ENCODE data around the gene RAD51B.

Gene RAD51B

GRCh38 chr14:68076451-68076850 is 256.9 kb downstream of the RAD51B start:
- no peak overlapping the region for H3K4me3 ChIP-seq (ENCODE audit: insufficient read length, low read depth)
- peaks cover 4% of the 10 kb centered on the region for H3K4me1 ChIP-seq (ENCODE audit: insufficient read depth, insufficient read length)
- H3K9ac ChIP-seq (ENCODE audit: insufficient read length, low read depth) = no peak overlapping the region
- DNase-seq (ENCODE audit: low read depth, low spot score) = no peak
- no peaks in the 10 kb centered on the region for H3K36me3 ChIP-seq (ENCODE audit: insufficient read depth, insufficient read length, low read length)
- H3K27me3 ChIP-seq (ENCODE audit: insufficient read depth, insufficient read length) = no peaks in the 10 kb centered on the region
- TF ChIP-seq SUZ12 (IDR thresholded peaks at IDR 0.05; ENCODE audit: extremely low read depth, insufficient read depth, insufficient read length) (no peak), YY1 (IDR thresholded peaks at IDR 0.05; ENCODE audit: insufficient read depth, insufficient read length) (no peak), ZNF274 (IDR thresholded peaks at IDR 0.05; ENCODE audit: low read depth, low read length) (no peak)
- H3K9me3 ChIP-seq (ENCODE audit: insufficient read depth, low read length) = peaks cover 18% of the 10 kb centered on the region; the same call in 1 of the 2 replicates

- TF ChIP-seq YY1 (IDR thresholded peaks at IDR 0.05; ENCODE audit: insufficient read depth, insufficient read length) (no peak), SUZ12 (IDR thresholded peaks at IDR 0.05; ENCODE audit: extremely low read depth, insufficient read depth, insufficient read length) (no peak), ZNF274 (IDR thresholded peaks at IDR 0.05; ENCODE audit: low read depth, low read length) (no peak)
- no peaks in the 10 kb centered on the region for H3K27me3 ChIP-seq (ENCODE audit: insufficient read depth, insufficient read length)
- H3K36me3 ChIP-seq (ENCODE audit: insufficient read depth, insufficient read length, low read length) = no peaks in the 10 kb centered on the region
- no peak overlapping the region for H3K4me3 ChIP-seq (ENCODE audit: insufficient read length, low read depth)
- no peak overlapping the region for H3K9ac ChIP-seq (ENCODE audit: insufficient read length, low read depth)
- peaks cover 4% of the 10 kb centered on the region for H3K4me1 ChIP-seq (ENCODE audit: insufficient read depth, insufficient read length)
- DNase-seq (ENCODE audit: low read depth, low spot score) = no peak
- no peaks in the 10 kb centered on the region for H3K9me3 ChIP-seq (ENCODE audit: insufficient read depth, low read length)
Observed at GRCh38 chr14:68079941-68080697, 260.5 kb downstream of the RAD51B start.

GRCh38 chr14:68081489-68081888 is 261.9 kb downstream of the RAD51B start:
- H3K4me3 ChIP-seq (ENCODE audit: insufficient read length, low read depth) = no peak overlapping the region
- no peaks in the 10 kb centered on the region for H3K36me3 ChIP-seq (ENCODE audit: insufficient read depth, insufficient read length, low read length)
- no peaks in the 10 kb centered on the region for H3K9me3 ChIP-seq (ENCODE audit: insufficient read depth, low read length)
- no peak overlapping the region for H3K9ac ChIP-seq (ENCODE audit: insufficient read length, low read depth)
- DNase-seq (ENCODE audit: low read depth, low spot score) = no peak
- no peaks in the 10 kb centered on the region for H3K4me1 ChIP-seq (ENCODE audit: insufficient read depth, insufficient read length)
- no peak for TF ChIP-seq SUZ12 (IDR thresholded peaks at IDR 0.05; ENCODE audit: extremely low read depth, insufficient read depth, insufficient read length)
- no peaks in the 10 kb centered on the region for H3K27me3 ChIP-seq (ENCODE audit: insufficient read depth, insufficient read length)

GRCh38 chr14:68082698-68083291 is 263.2 kb downstream of the RAD51B start:
- no peaks in the 10 kb centered on the region for H3K36me3 ChIP-seq (ENCODE audit: insufficient read depth, insufficient read length, low read length)
- H3K4me3 ChIP-seq (ENCODE audit: insufficient read length, low read depth) = no peak overlapping the region
- H3K27me3 ChIP-seq (ENCODE audit: insufficient read depth, insufficient read length) = no peaks in the 10 kb centered on the region
- no peak for TF ChIP-seq SUZ12 (IDR thresholded peaks at IDR 0.05; ENCODE audit: extremely low read depth, insufficient read depth, insufficient read length)
- TF ChIP-seq YY1 (IDR thresholded peaks at IDR 0.05; ENCODE audit: insufficient read depth, insufficient read length) = no peak
- TF ChIP-seq ZNF274 (IDR thresholded peaks at IDR 0.05; ENCODE audit: low read depth, low read length) = no peak
- H3K9me3 ChIP-seq (ENCODE audit: insufficient read depth, low read length) = no peaks in the 10 kb centered on the region
- H3K9ac ChIP-seq (ENCODE audit: insufficient read length, low read depth) = no peak overlapping the region
- DNase-seq (ENCODE audit: low read depth, low spot score) = no peak
- no peaks in the 10 kb centered on the region for H3K4me1 ChIP-seq (ENCODE audit: insufficient read depth, insufficient read length)

DNA sequence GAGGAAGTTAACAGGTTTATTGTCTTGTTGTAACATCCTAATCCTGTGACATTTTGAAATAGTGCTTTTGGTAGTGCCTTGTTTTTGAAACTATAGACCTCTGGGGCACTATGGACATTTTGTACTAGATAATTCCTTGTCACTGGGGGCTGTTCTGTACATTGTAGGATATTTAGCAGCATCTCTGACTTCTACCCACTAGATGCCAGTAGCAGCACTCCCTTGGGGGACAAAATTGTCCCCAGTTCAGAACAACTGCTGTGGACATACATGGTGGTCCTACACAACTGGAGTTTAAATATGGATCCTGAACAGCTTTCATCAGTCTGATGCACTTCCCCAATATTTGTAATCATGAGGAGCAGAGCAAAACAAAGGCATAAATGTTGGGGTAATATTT is 264.7 kb downstream of the RAD51B start:
- no peak for DNase-seq (ENCODE audit: low read depth, low spot score)
- no peak for TF ChIP-seq SUZ12 (IDR thresholded peaks at IDR 0.05; ENCODE audit: extremely low read depth, insufficient read depth, insufficient read length)
- TF ChIP-seq ZNF274 (IDR thresholded peaks at IDR 0.05; ENCODE audit: low read depth, low read length) = no peak
- TF ChIP-seq YY1 (IDR thresholded peaks at IDR 0.05; ENCODE audit: insufficient read depth, insufficient read length) = no peak
- Histone ChIP-seq H3K9ac (ENCODE audit: insufficient read length, low read depth) (no peak overlapping the region), H3K36me3 (ENCODE audit: insufficient read depth, insufficient read length, low read length) (no peaks in the 10 kb centered on the region), H3K9me3 (ENCODE audit: insufficient read depth, low read length) (no peaks in the 10 kb centered on the region), H3K4me1 (ENCODE audit: insufficient read depth, insufficient read length) (no peaks in the 10 kb centered on the region), H3K4me3 (ENCODE audit: insufficient read length, low read depth) (no peak overlapping the region), H3K27me3 (ENCODE audit: insufficient read depth, insufficient read length) (no peaks in the 10 kb centered on the region)

- no peaks in the 10 kb centered on the region for H3K9me3 ChIP-seq (ENCODE audit: insufficient read depth, low read length)
- no peak for DNase-seq (ENCODE audit: low read depth, low spot score)
- TF ChIP-seq ZNF274 (IDR thresholded peaks at IDR 0.05; ENCODE audit: low read depth, low read length) = no peak
- TF ChIP-seq SUZ12 (IDR thresholded peaks at IDR 0.05; ENCODE audit: extremely low read depth, insufficient read depth, insufficient read length) = no peak
Observed at GRCh38 chr14:68085742-68086141, 266.2 kb downstream of the RAD51B start.

DNA sequence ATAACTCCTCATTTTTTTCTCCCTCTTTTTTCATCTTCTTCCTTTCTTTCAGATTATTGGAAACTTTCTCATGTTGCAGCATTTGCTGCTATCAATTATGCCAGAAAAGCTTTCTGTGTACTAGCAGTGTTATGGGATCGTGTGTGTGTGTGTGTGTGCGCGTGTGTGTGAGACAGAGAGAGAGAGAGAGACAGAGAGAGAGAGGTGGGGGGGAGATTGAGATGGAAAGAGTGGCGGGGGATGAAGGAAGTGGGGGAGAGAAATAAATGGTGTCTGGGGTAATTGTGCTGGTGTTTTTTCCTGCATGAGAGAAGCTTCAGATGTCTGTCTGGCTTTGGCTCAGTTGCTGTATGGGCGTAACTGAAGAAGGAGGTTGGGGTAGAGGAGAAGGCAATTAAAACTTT is 268.9 kb downstream of the RAD51B start:
- no peaks in the 10 kb centered on the region for H3K4me1 ChIP-seq (ENCODE audit: insufficient read depth, insufficient read length)
- no peak overlapping the region for H3K9ac ChIP-seq (ENCODE audit: insufficient read length, low read depth)
- no peak for DNase-seq (ENCODE audit: low read depth, low spot score)
- H3K9me3 ChIP-seq (ENCODE audit: insufficient read depth, low read length) = no peaks in the 10 kb centered on the region
- no peak overlapping the region for H3K4me3 ChIP-seq (ENCODE audit: insufficient read length, low read depth)
- H3K36me3 ChIP-seq (ENCODE audit: insufficient read depth, insufficient read length, low read length) = no peaks in the 10 kb centered on the region
- TF ChIP-seq ZNF274 (IDR thresholded peaks at IDR 0.05; ENCODE audit: low read depth, low read length) (no peak), SUZ12 (IDR thresholded peaks at IDR 0.05; ENCODE audit: extremely low read depth, insufficient read depth, insufficient read length) (no peak), YY1 (IDR thresholded peaks at IDR 0.05; ENCODE audit: insufficient read depth, insufficient read length) (no peak)
- no peaks in the 10 kb centered on the region for H3K27me3 ChIP-seq (ENCODE audit: insufficient read depth, insufficient read length)

More at GRCh38 chr14:68085742-68086141, 266.2 kb downstream of the RAD51B start:
- Histone ChIP-seq H3K4me3 (ENCODE audit: insufficient read length, low read depth) (no peak overlapping the region), H3K9ac (ENCODE audit: insufficient read length, low read depth) (no peak overlapping the region), H3K36me3 (ENCODE audit: insufficient read depth, insufficient read length, low read length) (no peaks in the 10 kb centered on the region), H3K27me3 (ENCODE audit: insufficient read depth, insufficient read length) (no peaks in the 10 kb centered on the region), H3K4me1 (ENCODE audit: insufficient read depth, insufficient read length) (no peaks in the 10 kb centered on the region)
